GM21381 (cell line): ENCODE measurements around the gene LONRF3.

ENCODE experiments used
- ATAC-seq: cut with Tn5 transposase; IDR thresholded peaks from one replicate; pipeline ENCODE4 v1.9.1; 2021; ENCODE audit warnings: mild to moderate bottlenecking, moderate library complexity; ENCODE audit not compliant: unreplicated experiment

LONRF3 gene

DNA sequence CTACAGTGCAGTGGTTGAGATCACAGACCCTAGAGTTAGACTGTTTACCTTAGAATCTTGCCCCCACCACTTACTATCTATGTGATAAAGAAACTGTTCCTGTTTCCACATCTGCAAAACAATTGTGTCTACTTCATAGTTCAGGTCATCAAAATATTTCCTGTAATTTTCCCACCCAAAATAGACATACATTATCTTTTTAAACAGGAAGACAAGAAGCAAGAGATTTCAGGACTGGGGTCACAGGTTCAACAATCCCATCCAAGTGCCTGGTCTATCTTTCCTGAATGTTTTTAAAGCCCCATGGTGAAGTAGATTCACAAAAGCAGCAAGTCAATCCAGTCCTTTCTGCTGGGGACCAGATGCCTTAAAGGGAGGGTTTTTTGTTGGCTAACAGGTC is 56.6 kb downstream of the LONRF3 start:
- ATAC-seq: no peak

DNA sequence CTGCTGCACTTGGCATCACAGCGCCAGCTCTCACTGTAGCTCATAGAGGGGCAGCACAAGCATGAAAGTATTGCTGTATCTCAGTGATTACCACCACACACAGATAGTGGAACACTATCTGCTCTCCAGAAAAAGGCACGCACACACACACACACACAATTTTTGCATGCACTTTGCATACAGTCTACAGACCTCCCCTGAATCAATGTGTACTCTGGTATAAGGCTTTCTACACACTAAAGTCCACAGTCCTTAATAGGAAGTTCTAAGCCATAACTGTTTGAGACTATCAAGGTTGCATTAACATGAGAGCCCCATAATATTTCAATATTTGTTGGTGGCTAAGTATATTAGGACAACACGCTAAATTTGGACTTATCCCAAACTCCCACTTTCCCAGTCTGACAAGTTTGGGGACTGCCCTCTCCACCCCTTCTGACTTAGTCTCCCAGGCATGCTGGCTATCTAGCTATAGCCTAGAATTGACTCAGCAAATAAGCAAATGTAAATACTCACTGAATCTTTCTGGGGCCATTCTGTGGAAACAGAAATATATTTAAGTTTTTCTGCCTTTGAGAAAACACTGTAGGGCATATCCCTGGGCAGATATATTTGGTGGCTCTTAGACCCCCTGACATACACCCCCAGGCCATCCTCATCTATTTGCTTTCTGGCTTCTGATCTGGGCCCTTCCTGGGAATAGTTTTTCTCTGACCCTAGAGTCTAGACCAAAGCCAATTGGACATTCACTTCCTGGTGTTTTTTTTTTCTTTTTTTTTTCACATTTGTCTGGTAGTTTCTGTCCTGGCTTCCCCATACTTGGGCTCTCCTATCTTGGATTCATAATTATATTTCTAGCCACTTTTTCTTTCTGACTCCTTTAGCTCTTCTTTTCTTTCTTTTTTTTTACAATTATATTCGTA is 62.0 kb downstream of the LONRF3 start:
- ATAC-seq: no peak

DNA sequence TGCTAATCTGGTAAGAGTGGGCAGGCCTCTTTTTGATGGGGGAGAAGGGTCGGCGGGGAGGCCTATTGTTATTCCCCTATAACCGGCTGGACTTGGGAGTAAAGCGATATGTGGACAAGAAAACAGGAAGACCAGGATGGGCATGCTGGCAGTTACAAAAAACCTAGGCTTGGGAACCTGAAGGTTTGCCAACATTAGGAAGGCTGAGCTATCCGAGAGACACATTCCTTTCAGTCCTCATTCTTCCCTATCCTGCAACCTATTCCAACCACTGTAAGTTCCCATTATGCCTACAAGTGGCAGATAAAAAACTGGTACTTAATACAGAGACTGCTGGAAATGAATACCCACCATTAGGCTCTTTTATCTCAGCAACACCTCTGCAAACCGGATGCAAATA is 66.0 kb downstream of the LONRF3 start:
- no peak for ATAC-seq

DNA sequence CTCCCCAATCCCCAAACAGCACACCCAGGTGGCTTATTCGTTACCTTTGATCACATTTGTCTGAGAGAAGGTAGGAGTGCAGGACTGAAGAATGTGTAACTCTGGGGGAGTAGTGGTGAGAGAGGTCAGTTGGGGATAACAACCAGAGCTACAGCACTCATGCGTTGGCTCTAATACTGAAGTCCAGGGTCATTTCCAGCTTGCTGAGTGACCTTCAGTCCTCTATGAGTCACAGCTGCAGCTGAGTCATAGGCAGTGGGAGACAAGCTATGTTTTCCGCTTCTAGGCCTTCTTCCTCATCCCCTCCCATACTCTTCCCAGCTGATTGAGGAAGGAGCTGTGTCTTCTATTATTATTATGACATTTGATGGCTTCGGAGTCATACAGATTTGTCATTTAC is 66.8 kb downstream of the LONRF3 start:
- ATAC-seq: no peak

DNA sequence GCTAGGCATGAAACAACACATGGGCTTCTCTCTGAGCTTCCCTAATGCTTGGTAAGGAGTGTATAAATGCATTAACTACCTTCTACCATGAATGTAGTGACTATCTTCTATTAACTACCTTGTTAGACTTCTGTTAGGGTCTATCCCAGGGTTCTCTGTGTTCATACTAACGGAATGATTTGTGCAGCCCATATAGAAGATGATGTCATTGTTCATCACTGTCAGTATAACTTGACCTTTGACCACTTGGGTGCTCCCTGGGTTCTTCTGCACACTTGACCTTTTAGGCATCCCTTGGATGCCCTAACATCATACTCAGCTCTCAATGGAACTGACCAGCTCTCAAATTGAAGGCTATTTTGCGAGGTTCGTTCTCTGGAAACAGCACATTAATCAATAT is 67.6 kb downstream of the LONRF3 start:
- no peak for ATAC-seq

DNA sequence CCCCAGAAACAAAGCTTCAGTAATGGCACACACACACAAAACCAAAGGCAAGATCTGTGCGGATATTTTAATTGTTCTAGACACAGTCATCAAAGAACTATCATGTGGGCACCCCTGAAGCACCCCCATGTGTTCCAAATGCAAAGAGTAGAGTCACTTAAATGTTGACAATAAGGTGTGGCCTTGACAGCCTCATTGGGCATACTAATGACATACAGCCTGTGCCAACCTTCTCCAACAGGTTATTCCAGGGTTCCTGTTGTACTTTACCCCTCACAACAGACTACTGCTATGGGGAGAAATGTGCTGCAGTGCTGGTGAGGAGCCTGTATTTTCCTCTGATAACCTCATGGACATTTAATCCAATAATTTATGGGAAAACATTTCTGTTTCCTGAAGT is 68.6 kb downstream of the LONRF3 start:
- ATAC-seq: no peak

DNA sequence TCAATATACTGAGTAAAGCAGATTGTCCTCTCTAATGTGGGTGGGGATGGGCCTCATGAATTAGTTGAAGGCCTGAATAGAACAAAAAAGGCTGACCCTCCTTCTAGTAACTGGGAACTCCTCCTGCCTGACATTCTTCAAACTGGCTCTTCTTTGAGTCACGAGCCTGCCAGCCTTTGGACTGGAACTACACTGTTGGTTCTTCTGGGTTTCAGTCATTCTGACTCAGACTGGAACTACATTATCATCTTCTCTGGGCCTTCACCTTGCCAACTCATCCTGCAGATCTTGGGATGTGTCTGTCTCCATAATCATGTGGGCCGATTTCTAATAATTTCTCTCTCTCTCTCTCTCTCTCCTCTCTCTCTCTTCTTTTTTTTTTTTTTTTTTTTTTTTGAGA is 71.5 kb downstream of the LONRF3 start:
- ATAC-seq: no peak

DNA sequence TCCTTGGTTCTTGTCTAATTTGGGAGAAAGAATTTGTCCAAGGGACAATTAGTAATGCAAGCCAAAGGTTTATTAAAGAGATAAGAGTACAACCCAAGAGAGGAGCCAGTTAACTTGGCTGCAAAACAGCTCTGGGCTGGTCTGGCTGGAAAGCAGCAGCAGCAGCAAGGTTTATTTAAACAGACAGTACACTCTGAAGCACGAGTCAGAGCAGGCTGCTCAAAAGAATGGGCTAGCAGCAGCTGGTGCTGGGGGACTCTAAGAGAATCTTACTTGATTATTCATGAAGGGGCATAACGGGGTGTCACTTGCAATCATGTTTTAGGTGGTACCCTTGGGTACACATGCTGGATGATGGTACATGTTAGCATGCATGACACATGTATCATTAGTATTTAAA is 81.3 kb downstream of the LONRF3 start:
- no peak for ATAC-seq

DNA sequence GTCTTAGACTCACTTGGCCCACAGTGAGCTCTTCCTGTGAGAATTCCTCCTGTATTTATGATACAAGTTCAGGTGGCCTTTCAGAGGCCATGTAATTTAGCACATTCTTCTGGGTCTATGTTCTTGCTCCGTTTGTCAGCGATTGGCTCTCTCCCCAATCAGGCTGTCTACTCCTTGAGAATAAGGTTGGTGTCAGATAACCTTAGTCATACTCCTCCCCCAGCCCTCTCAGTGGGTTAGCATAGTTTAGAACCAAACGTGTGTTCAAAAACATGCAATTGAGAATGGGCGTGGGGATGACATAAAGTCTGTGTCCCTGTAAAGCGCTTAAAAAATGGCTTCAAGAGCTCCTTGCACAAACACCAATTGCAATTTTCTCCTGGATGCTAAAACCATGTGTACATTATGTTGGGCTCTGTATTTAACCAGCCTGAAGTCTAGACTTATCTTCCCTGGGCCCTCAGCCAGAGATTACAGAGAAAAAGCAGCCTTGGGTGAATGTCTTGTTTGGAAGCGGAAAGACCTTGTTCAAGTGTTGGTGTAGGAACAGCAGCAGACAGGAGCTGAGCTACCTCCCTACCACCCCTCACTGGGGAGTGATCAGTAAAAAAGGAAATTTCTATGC is 88.4 kb downstream of the LONRF3 start:
- no peak for ATAC-seq

DNA sequence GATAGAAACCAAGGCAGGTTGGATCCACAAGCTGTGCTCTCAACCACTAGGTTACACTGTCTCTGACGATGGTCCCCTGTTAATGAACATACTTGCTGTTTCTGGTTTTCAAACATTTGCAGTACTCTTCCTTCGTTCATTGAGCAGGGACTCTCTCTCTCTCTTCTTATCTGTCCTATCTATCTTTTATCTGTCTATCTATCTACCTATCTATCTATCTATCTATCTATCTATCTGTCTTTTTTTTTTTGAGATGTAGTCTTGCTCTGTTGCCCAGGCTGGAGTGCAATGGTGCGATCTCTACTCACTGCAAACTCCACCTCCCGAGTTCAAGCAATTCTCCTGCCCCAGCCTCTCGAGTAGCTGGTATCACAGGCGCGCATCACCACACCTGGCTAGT is 89.0 kb downstream of the LONRF3 start:
- no peak for ATAC-seq

DNA sequence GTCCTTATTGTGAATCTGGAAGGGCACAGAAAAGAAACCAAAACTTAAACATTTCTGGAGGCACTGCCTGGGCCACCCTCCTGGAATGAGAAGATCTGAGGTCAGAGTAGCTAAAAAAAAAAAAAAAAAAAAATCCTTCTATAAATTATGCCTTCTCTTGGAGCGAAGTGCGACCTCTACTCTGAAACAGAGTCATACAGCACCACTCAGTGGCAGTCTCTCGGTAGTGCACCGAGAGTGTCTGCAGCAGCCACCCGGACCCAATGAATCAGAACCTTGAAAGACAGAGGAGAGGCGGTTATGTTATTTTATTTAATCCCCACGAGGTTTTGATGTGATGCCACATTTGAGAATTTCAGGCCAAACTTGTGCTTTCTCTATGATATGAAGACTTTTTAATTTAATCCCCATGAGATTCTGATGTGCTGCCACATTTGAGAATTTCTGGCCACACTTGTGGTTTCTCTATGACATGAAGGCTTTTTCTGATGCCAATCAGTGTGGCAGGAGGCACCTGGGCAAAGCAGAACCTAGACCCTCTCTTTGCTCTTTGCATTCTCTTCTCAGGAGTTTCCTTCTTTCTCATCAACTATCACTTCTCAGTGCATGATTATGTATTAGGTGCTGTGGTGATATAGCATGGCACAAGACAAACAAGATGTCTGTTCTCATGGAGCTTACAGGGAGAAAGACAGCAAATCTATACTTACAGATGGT is 92.8 kb downstream of the LONRF3 start:
- no peak for ATAC-seq
